Activated T-helper 1 cell treated with anti-CD3 and anti-CD28 coated beads, Interleukin-12 subunit alpha, Interleukin-12 subunit beta, Interleukin-2, Interleukin-4 antibody, amounts not matched to agents 30 ng/mL and 10 ng/mL and 1 ng/mL, durations not matched to agents 14 hours and 24 hours and 36 hours (primary cell): ENCODE measurements around the gene CARS1. TPM values are rescaled to one million over a fixed set of nuclear protein-coding genes. Genes with fewer than 3 reads are reported as not detected.

Source experiments
- DNase-seq: peaks from one replicate; pipeline ENCODE4 v3.0.0; 2021; ENCODE audit warnings: low spot score
- H3K27ac Mint-ChIP-seq: one replicate; pipeline ENCODE4 v1.8.0; 2021; ENCODE audit warnings: mild to moderate bottlenecking, mixed read lengths
- H3K27me3 Mint-ChIP-seq: one replicate; pipeline ENCODE4 v1.8.0; 2022; ENCODE audit warnings: mild to moderate bottlenecking, moderate library complexity, mixed read lengths; ENCODE audit not compliant: insufficient read depth
- H3K36me3 Mint-ChIP-seq: one replicate; pipeline ENCODE4 v1.8.0; 2021; ENCODE audit warnings: low read depth, mixed read lengths
- H3K4me1 Mint-ChIP-seq: one replicate; pipeline ENCODE4 v1.8.0; 2021; ENCODE audit warnings: low read depth, mixed read lengths
- H3K4me3 Mint-ChIP-seq: one replicate; pipeline ENCODE4 v1.8.0; 2021; ENCODE audit warnings: mild to moderate bottlenecking, moderate library complexity, mixed read lengths
- H3K9me3 Mint-ChIP-seq: one replicate; pipeline ENCODE4 v1.8.0; 2021; ENCODE audit warnings: mixed read lengths
- intact Hi-C: fragments of 100-400 bp; cut with micrococcal nuclease; formaldehyde crosslinking; loops from one replicate; pipeline ENCODE4 v1.15.1; 2024
- total RNA-seq: library from RNA; stranded (reverse); gene quantifications from 2 replicates; pipeline ENCODE4 v1.2.3, GENCODE V29; 2022

The CARS1 gene
- total RNA-seq, 1 donor from 2014 or later, result 63.6 TPM

DNA sequence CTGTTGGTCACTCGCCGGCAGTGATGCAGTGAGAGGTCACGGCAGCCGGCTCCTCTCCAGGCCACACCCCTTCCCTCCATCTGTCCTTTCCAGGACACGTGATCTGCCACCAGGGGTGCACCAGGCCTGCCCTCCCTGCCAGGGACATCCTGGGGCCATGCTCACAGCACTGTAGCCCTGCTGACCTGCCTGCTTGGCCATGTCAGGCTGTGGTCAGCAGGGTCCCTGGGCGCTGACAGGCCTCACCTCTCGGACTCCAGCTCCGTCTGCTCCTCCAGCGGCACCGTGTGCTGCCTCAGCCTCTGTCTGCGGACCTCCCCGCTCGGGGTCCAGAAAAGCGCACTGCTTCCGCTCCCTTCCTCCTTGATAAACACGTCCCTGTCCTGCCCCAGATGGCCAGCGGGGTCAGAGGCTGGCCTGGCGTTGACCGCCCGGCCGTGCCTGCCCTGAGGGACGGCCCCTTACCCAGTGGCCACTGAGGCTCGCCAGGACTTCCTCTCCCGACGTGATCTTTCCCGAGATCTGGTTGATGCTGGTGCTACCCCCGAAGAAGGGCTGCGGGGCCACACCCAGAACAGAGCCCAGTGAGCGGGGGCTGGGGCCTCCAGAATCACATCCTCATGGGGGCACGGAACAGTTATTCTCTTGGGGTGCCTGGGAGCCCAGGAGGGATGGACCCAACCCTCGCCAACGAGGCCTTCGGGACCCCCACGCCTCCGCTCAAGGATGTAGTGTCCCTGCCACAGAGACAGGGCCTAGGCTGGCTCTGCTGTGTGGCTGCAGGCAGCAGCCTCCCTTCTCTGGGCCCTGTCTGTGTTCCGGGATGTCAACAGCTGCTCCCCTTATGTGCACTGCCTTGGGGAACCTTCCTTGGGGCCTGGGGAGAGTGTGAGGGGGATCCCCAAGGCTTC is 36.3 kb upstream of the CARS1 start:
- DNase-seq, result no peak
- Mint-ChIP-seq H3K4me1 (no peaks in the 10 kb centered on the region), H3K9me3 (no peaks in the 10 kb centered on the region), H3K36me3 (no peaks in the 10 kb centered on the region), H3K27ac (no peak overlapping the region), H3K4me3 (no peak overlapping the region), H3K27me3 (no peaks in the 10 kb centered on the region)
- intact Hi-C loops, result loop anchor here (5.0 kb wide), 2 partner anchors 206 to 661 kb away; partner anchors contain the start of gene CDKN1C

DNA sequence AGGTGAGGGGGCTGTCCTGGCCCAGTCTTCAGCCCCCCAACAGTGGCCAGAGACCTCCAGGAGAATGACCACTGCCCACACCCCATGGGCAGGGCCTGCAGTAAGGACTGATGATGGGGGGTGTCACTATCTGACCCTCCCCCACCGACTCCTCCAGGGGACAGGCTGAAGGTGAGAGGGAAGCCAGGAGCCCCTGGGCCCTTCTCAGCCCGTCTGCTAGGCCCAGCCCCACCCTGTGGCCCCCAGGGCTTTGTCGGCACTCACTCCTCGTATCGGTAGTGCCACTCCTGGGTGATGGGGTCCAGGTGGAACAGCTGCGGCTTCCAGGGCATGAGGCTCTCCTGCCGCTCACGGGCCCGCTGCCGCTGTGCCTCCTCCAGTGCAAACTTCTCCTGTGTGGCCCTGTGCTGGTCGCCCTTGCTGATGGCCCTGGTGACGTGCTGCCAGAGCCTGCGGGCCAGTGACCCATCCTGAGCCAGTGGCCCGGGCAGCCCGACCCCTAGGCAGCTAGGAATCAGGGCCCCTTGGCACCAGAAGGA is 35.4 kb upstream of the CARS1 start:
- H3K4me1 Mint-ChIP-seq, result no peaks in the 10 kb centered on the region
- intact Hi-C loops, result loop anchor here (5.0 kb wide), 2 partner anchors 205 to 660 kb away; partner anchors contain the start of gene CDKN1C

DNA sequence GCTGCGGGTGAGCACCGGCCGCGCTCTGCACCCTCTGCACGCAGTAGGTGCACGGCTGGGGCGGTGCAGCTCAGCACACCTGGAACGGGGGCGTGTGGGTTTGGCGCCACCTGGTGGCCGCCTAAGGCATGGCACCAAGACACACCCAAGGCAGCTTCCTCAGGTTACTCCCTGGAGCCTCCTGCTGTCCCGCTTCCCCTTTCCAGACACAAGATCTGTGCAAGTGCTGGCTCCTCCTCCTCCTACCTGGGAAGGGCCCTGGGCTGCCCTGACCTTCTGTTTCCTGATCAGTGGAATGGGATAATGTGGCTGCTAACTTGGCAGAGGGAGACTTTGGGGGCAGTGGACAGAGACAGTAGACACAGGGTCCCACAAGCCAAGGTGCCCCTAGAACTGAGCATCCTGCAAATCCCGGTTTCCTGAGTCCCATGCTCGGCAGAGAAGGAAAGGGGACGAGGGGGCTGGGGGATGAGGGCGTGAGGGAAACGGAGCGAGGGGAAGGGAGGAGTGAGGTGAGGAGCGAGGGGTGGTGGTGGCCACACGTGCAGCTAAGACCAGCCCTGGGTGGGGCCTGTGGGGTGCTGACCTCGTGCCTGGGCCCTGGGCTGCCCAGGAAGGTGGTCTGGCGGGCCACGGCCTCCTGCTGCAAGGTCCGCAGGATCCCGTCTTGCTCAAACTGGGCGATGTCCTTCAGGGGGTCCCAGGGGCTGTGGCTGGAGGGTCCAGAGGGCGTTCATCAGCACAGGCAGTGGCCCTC is 34.8 kb upstream of the CARS1 start:
- Mint-ChIP-seq H3K4me3 (no peak overlapping the region), H3K36me3 (no peaks in the 10 kb centered on the region), H3K27ac (no peak overlapping the region), H3K4me1 (no peaks in the 10 kb centered on the region), H3K27me3 (no peaks in the 10 kb centered on the region), H3K9me3 (no peaks in the 10 kb centered on the region)
- peak; percentile 60 for DNase-seq
- intact Hi-C loops, result loop anchor here (1.0 to 5.0 kb wide), 6 partner anchors 55 to 660 kb away; partner anchors contain the start of gene CDKN1C

More for the DNA sequence above, 35.4 kb upstream of the CARS1 start:
- Mint-ChIP-seq H3K4me3 (no peak overlapping the region), H3K36me3 (no peaks in the 10 kb centered on the region), H3K9me3 (no peaks in the 10 kb centered on the region), H3K27ac (no peak overlapping the region), H3K27me3 (no peaks in the 10 kb centered on the region)
- no peak for DNase-seq

DNA sequence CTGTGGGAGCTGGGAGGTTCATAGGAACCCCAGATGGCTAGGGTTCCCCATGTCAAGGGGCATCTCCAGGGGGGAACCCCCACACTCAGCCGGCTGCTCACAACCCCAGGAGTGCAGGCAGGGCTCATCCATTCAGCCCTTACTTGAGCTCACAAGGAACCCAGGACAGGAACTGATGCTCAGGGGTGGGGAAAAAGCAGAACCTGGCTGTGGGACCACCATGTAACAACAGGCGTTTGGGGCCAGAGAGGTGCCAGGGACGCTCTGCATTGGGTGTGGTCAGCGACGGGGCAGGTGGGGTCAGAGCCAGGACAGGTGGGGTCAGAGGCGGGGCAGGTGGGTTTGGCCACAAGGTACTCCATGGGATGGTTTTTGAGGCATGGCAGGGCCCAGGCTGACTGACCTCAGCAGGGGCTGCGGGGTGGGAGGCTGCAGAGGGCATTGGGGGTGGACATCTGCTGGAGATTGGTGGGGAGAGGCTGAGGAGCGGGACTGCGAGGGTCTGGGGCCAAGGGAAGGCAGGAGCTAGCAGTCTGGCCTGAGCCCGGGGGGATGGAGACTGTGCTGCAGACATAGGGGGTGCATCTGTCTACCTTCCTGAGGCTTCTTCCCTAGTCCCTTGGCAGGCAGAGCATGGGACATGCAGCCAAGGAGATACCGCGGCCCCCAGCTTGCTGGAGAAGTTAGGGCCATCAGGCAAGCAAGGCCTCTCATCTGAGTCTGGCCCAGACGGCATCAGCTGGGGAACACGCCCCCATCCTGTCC is 34.0 kb upstream of the CARS1 start:
- DNase-seq, result no peak
- Mint-ChIP-seq H3K9me3 (no peaks in the 10 kb centered on the region), H3K4me3 (no peak overlapping the region), H3K27ac (no peak overlapping the region), H3K27me3 (no peaks in the 10 kb centered on the region), H3K4me1 (no peaks in the 10 kb centered on the region), H3K36me3 (no peaks in the 10 kb centered on the region)
- intact Hi-C loops, result loop anchor here (1.0 to 5.0 kb wide), 6 partner anchors 54 to 659 kb away; partner anchors contain the start of gene CDKN1C

DNA sequence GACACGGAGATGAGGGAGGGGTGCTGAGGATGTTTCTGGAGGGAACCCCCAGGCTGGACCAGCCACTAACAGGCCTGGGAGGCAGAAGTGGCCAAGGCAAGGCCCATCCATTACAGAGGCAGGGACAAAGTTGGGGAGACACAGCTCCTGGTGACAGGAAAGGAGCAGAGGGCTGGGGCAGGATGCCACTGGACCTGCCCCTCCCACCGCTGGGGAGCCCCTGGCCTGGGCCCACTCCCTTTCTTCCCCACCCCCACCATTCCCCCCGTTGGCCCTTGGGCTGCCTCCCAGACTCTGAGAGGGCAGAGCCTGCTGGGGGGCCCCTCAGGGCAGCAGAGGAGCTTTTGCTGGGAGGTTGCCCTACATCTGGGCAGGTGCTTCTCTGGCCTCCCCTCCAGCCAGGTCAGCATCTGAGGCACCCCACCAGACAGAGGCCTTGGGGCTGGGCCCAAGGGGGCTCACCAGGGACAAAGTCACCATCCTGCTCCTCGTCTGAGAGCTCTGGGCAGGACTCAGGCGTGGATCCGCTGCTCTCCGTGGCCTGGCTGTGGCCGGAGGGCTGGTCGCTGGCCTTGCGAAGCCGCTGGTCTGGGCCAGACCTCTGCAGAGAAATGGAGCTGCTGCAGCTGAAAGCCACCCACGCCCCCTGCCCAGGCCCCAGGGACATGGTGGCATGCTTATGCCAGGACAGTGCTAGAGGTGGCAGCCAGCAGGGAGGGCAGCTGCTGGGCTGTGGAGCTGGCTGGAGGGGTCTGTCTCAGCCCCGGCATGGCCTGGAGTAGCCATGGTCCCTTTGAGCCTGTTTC is 33.1 kb upstream of the CARS1 start:
- DNase-seq, result no peak
- H3K27me3 Mint-ChIP-seq, result no peaks in the 10 kb centered on the region
- intact Hi-C loops, result loop anchor here (2.0 to 5.0 kb wide), 3 partner anchors 159 to 658 kb away; partner anchors contain the start of gene CDKN1C
- no peak overlapping the region for H3K4me3 Mint-ChIP-seq
- H3K4me1 Mint-ChIP-seq, result no peaks in the 10 kb centered on the region
- H3K36me3 Mint-ChIP-seq, result no peaks in the 10 kb centered on the region
- no peak overlapping the region for H3K27ac Mint-ChIP-seq
- no peaks in the 10 kb centered on the region for H3K9me3 Mint-ChIP-seq

DNA sequence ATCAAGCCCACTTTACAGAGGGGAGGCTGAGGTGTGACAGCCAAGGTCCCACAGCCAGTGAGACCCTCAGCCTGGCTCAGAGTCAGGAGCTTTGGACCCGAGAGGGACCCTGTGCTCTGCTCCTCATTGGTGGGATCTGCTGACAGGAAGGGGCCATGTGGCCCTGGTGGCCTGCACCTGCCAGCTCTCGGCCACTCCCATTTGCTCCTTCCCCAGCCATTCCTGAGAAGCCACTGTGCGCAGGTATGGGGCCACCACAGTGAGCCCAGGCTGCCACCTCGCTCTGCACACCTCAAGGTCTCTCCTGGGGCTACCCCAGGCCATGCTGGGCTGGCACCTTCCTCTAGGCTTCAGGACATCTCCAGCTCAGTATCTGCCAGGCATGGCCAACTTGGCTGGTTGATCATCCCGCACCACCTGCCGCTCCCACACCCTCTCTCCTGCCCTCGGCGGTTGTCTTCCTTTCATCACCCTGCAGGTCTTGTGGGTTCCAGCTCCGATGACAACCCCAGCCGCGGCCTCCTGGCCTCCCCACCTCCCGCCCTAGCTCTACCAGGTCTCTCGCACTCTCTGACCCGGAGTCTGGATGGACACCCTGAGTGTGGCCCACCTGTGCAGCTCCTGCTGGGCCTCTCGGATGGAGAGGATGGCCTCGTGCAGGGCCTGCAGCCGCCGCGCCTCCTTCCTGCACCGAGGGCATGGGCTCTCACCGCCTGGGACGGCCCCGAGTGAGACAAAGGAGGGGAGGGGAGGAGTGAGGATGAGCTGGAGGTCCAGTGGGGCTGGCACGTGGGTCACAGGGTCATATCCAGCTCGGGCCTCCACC is 32.2 kb upstream of the CARS1 start:
- no peak overlapping the region for H3K27ac Mint-ChIP-seq

DNA sequence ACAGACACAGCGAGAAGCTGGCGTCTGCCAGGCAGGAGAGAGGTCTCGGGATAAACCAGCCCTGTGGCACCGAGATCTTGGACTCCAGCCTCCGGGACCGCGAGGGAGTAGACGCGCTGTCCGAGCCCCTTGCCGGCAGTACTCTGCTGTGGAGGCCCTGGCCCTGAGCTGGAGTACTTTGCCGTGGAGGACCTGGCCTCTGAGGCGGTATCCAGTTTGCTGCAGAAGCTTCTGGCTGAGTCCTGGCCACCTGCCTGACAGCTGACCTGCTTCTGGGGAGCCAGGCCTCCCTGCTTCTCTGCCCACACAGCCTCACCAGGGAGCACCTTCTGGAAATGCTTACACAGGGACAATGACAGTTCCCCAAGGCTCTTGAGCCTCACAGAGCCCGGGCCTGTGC is 31.6 kb upstream of the CARS1 start:
- H3K4me1 Mint-ChIP-seq, result no peaks in the 10 kb centered on the region
- H3K4me3 Mint-ChIP-seq, result no peak overlapping the region
- H3K27ac Mint-ChIP-seq, result no peak overlapping the region
- no peak for DNase-seq
- H3K36me3 Mint-ChIP-seq, result no peaks in the 10 kb centered on the region
- intact Hi-C loops, result no loop called here
- no peaks in the 10 kb centered on the region for H3K9me3 Mint-ChIP-seq
- peaks cover 2% of the 10 kb centered on the region for H3K27me3 Mint-ChIP-seq

More for the DNA sequence above, 32.2 kb upstream of the CARS1 start:
- intact Hi-C loops, result loop anchor here (2.0 to 5.0 kb wide), 3 partner anchors 159 to 657 kb away; partner anchors contain the start of gene CDKN1C
- Mint-ChIP-seq H3K4me3 (no peak overlapping the region), H3K36me3 (no peaks in the 10 kb centered on the region), H3K4me1 (no peaks in the 10 kb centered on the region), H3K9me3 (no peaks in the 10 kb centered on the region), H3K27me3 (no peaks in the 10 kb centered on the region)
- DNase-seq, result no peak

DNA sequence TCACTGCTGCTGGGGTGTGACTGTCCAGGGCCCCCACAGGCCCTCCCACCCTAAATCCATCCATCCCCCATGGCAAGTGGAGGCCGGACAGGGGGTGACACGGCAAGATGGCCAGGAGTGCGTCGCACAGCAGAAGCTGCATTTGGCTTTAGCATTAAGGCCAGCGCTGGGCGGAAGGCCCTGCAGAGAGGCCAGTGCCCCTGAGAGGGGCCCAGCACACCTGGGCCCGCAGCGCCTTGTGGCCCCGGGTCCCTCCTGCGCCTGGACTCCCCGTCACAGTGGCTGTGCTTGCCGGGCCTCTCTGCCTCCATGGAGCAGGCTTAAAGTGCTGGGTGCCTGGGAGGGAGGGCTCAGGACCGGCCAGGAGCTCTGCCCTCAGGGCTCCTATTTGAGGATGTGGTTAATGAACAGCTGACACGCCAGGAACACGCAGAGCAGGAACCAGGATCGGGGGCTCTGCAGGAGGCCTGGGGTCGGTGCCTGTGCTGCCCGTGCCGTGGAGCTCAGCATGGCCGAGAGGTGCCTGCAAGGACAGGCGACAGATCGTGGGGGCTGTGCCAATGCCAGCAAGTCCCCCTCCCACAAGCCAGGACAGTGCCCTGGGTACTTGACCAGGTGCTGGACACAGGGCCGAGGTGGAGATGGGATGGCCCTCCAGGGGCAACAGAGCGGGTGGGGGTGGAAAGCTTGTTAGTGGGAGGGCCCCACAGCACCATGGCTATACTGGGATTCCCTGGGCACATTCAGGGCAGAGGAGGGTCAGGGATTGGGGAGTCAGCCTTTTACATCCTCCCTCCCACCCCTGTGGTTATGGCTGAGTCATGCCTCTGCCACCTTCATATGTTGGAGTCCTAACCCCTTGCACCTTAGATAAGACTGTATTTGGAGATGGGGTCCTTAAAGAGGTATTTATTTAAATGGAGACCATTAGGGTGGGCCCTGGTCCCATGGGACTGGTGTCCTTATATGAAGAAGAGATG is 30.9 kb upstream of the CARS1 start:
- DNase-seq, result no peak
- intact Hi-C loops, result no loop called here
- peaks cover 2% of the 10 kb centered on the region for H3K27me3 Mint-ChIP-seq
- H3K9me3 Mint-ChIP-seq, result no peaks in the 10 kb centered on the region
- H3K4me1 Mint-ChIP-seq, result no peaks in the 10 kb centered on the region
- H3K4me3 Mint-ChIP-seq, result no peak overlapping the region
- H3K27ac Mint-ChIP-seq, result no peak overlapping the region
- no peaks in the 10 kb centered on the region for H3K36me3 Mint-ChIP-seq

DNA sequence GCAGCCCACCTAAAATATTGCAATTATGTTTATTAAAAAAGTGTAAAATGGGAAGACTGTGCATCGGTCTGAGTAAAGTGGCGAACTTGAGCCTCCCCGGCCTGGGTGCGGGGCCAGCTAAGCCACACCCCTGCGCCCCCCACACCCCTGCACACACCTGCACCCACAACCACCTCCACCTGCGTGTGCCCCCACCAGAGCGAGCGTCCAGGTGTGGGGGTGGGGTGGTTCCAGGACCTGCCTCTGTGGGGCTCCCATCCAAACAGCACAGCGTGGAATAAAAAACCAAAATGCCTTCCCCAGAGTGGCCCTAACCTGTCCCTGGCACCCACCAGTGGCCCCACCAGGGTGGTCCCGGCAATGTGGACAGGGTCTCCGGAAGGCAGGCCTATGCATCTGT is 30.1 kb upstream of the CARS1 start:
- DNase-seq, result no peak
- H3K4me1 Mint-ChIP-seq, result no peaks in the 10 kb centered on the region
- no peak overlapping the region for H3K27ac Mint-ChIP-seq
- no peaks in the 10 kb centered on the region for H3K9me3 Mint-ChIP-seq
- no peak overlapping the region for H3K4me3 Mint-ChIP-seq
- H3K27me3 Mint-ChIP-seq, result peaks cover 2% of the 10 kb centered on the region
- intact Hi-C loops, result no loop called here
- no peaks in the 10 kb centered on the region for H3K36me3 Mint-ChIP-seq

DNA sequence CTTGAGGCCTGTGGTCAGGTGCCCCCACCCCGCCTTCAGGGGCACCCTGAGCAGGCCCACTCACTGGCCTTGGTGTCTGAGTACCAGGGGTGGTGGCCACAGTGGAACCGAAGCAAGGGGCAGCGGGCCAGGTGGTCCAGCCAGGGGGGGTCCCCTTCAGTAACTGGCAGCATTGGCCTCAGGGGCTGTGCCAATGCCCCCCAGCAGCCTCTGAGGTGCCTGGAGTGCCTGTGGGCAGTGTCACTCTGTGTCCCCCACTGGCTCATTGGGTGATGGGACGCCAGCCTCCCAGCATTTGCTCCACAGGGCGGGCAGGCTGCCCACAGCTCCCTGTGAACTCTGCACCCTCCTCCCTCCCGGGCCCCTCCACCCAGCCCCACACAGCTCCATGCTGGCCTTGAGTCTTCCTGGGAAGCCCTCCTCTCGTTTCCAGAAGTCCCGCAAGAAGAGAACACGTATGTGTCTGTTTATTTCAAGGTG is 29.5 kb upstream of the CARS1 start:
- Mint-ChIP-seq H3K27me3 (peaks cover 2% of the 10 kb centered on the region), H3K36me3 (no peaks in the 10 kb centered on the region), H3K4me1 (no peaks in the 10 kb centered on the region), H3K9me3 (no peaks in the 10 kb centered on the region), H3K27ac (no peak overlapping the region), H3K4me3 (no peak overlapping the region)
- DNase-seq, result no peak
- intact Hi-C loops, result no loop called here
